Heart right ventricle (tissue), 16 donors: ENCODE results near the gene RETREG2. TPM values are rescaled to one million over a fixed set of nuclear protein-coding genes. Genes with fewer than 3 reads are reported as not detected.
A peak's percentile ranks its signal among the peaks of the same experiment; 100 is the strongest.

ENCODE experiments used
- ATAC-seq, 8 donors: fragments of 200-7000 bp; cut with Tn5 transposase; one replicate each; pipeline ENCODE4 v1.9.1; 2020; ENCODE audit warnings: mild to moderate bottlenecking in 8 of 8, moderate library complexity in 8 of 8, moderate number of reproducible peaks in 1 of 8
- DNase-seq, 2 donors: peaks; one replicate each; pipeline ENCODE4 v3.0.0-alpha.2; 2020
- H3K27ac ChIP-seq, 10 donors: fragments of 200-600 bp; sonication (generic) in 2 of 10; one replicate each; pipeline versions ENCODE4 v1.5.0 to v1.8.0; 2020 to 2022; ENCODE audit warnings: mild to moderate bottlenecking in 3 of 10
- H3K27me3 ChIP-seq, 7 donors: fragments of 200-600 bp; one replicate each; pipeline ENCODE4 v1.8.0; 2021 to 2022; ENCODE audit warnings: mild to moderate bottlenecking in 2 of 7
- H3K36me3 ChIP-seq, 9 donors: fragments of 200-600 bp; sonication (generic) in 1 of 9; one replicate each; pipeline versions ENCODE4 v1.5.0 to v1.8.0; 2020 to 2022; ENCODE audit warnings: mild to moderate bottlenecking in 2 of 9
- H3K4me1 ChIP-seq, 9 donors: fragments of 200-600 bp; sonication (generic) in 1 of 9; one replicate each; pipeline versions ENCODE4 v1.5.0 to v1.8.0; 2020 to 2022; ENCODE audit warnings: mild to moderate bottlenecking in 4 of 9
- H3K4me3 ChIP-seq, 10 donors: fragments of 200-600 bp; sonication (generic) in 2 of 10; one replicate each; pipeline versions ENCODE4 v1.5.0 to v1.8.0; 2020 to 2022; ENCODE audit warnings: mild to moderate bottlenecking in 7 of 10, moderate library complexity in 2 of 10
- H3K9me3 ChIP-seq, 11 donors: fragments of 200-600 bp in 10 of 11; sonication (generic) in 2 of 11; one replicate each; pipeline versions ENCODE4 v1.5.0 to v1.8.0; 2013 to 2022; ENCODE audit warnings: mild to moderate bottlenecking in 2 of 11, control low read depth in 1 of 11, moderate library complexity in 1 of 11
- CTCF ChIP-seq, 9 donors: fragments of 200-600 bp; sonication (generic) in 2 of 9; IDR thresholded peaks; one replicate each; pipeline versions ENCODE4 v1.5.0 to v1.8.0; 2021 to 2022; ENCODE audit warnings: antibody characterized with exemption in 9 of 9, mild to moderate bottlenecking in 5 of 9, moderate library complexity in 1 of 9
- WGBS, 2 donors: extraction: QIAGEN DNeasy Blood & Tissue Kit; methylation state at CpG; one replicate each; pipeline ENCODE4 v1.1.7; 2013; ENCODE audit warnings: inconsistent platforms in 1 of 2; 5-methylcytosine and 5-hydroxymethylcytosine counted together
- intact Hi-C, 10 donors: fragments of 100-400 bp; cut with DNase I; formaldehyde crosslinking; loops; one replicate each; pipeline versions ENCODE4 v1.11.1 to v1.14.2; 2022
- polyA plus RNA-seq, 2 donors: library from polyadenylated mRNA; stranded (reverse); fragments of 200-250 nt; gene quantifications; one replicate each; pipeline ENCODE4 v1.2.3, GENCODE V29; 2013
- total RNA-seq, 10 donors: library from RNA; stranded (reverse); fragmentation: NEBNext Ultra II Directional in 3 of 10; extraction: Animal tissue kit (Norgen Biotek cat#: 25700) in 3 of 10; gene quantifications; one replicate each; pipeline versions ENCODE4 v1.2.1 to v1.2.4, GENCODE V29; 2021 to 2023
- donor health status: Arrhythmogenic right ventricular cardiomyopathy.
- donor health status: ischemic (EF 13 %, LVEDD 7.1; RV severe dilation, severe dysfunction).
- donor health status: healthy with polysubstance abuse.
- donor health status: DM: no; HTN: yes; CAD: no.
- donor health status: DM: no; HTN: no; CAD: no.
- donor health status: ischemic (EF 25% LVEDD 6.9; RV normal size, moderate dysfunction).
- donor health status: ischemic (EF 25% LVEDD 5.7; RV mildly dilated, moderate dysfunction).
- donor health status: healthy.
- donor health status: DM: yes; HTN: yes; CAD: no.
- donor health status: Ischemic cardiomyopathy.
- donor health status: ischemic (EF 35%, LVEDD 5.7; RV mildly dilated, moderate dysfunction).
- donor health status: nonischemic (EF 11% LVEDD 7.7; RV severe dilation, severe dysfunction).
- donor health status: DM: yes; HTN: yes; CAD: no.
- donor health status: PGD.
- donor health status: ischemic (EF 29% LVEDD 5.4; RV normal size, mild dysfunction).
- donor health status: nonischemic (EF 23%, LVEDD 6.1; RV moderate dilation, normal function).

The RETREG2 gene
- total and polyA plus RNA-seq, 12 donors = 11.3 to 47.3 (median 30.6) TPM

- intact Hi-C loops = loop anchor here in 6 of 10 donors (1.0 to 10.0 kb wide), 9 partner anchors 18 to 209 kb away; partner anchors contain the start of genes DNPEP (in 4 of the 6), ABCB6 (in 2 of the 6), ZFAND2B (in 2 of the 6) and ANKZF1 (in 1 of the 6)
- Histone ChIP-seq H3K4me3 (peak overlapping the region; percentile 42 to 97 (median 92)), H3K27ac (peak overlapping the region; percentile 89 to 100 (median 99)), H3K36me3 (peaks cover under 1 to 63% (median 56%) of the 10 kb centered on the region in 9 donors), H3K27me3 (no peaks in the 10 kb centered on the region), H3K4me1 (peaks cover 11 to 61% (median 37%) of the 10 kb centered on the region in 9 donors), H3K9me3 (no peaks in the 10 kb centered on the region)
- TF ChIP-seq CTCF (IDR thresholded peaks at IDR 0.05) = no peak
- ATAC-seq (peak in 6 of 8 donors; percentile 0 to 8 (median 2)), DNase-seq (peak; percentile 43 to 66)
- 3 to 4% methylated on average over 45 of the region's 45 CpGs for WGBS, 2 donors
Measured at GRCh38 chr2:219178377-219179175, 501 bp downstream of the RETREG2 start.

- TF ChIP-seq CTCF (IDR thresholded peaks at IDR 0.05) = no peak
- intact Hi-C loops = loop anchor here in 6 of 10 donors (1.0 to 10.0 kb wide), 8 partner anchors 19 to 207 kb away; partner anchors contain the start of genes DNPEP (in 4 of the 6), ABCB6 (in 2 of the 6), DNAJB2 (in 1 of the 6) and NHEJ1 (in 1 of the 6)
- ATAC-seq = no peak
- WGBS, 2 donors = 97 to 98% methylated on average over 9 of the region's 9 CpGs
- Histone ChIP-seq H3K4me3 (peak overlapping the region in 2 of 10 donors; percentile 90 to 95), H3K9me3 (no peaks in the 10 kb centered on the region), H3K4me1 (peaks cover 11 to 54% (median 35%) of the 10 kb centered on the region in 9 donors), H3K36me3 (peaks cover 0 to 63% (median 49%) of the 10 kb centered on the region in 9 donors), H3K27me3 (no peaks in the 10 kb centered on the region), H3K27ac (no peak overlapping the region)
- DNase-seq = no peak
Measured at GRCh38 chr2:219179601-219180465, 1.8 kb downstream of the RETREG2 start.

GRCh38 chr2:219180961-219181360 lies 2.9 kb downstream of the RETREG2 start:
- WGBS, 2 donors = 88 to 91% methylated on average over 5 of the region's 5 CpGs
- Histone ChIP-seq H3K4me1 (peaks cover 6 to 43% (median 24%) of the 10 kb centered on the region in 9 donors), H3K27ac (no peak overlapping the region), H3K9me3 (no peaks in the 10 kb centered on the region), H3K4me3 (no peak overlapping the region), H3K27me3 (no peaks in the 10 kb centered on the region), H3K36me3 (peaks cover 0 to 68% (median 46%) of the 10 kb centered on the region in 9 donors)
- no peak for ATAC-seq
- no peak for TF ChIP-seq CTCF (IDR thresholded peaks at IDR 0.05)
- DNase-seq = no peak
- intact Hi-C loops = no loop called here

GRCh38 chr2:219181531-219181930 lies 3.5 kb downstream of the RETREG2 start:
- peaks cover 6 to 39% (median 19%) of the 10 kb centered on the region in 9 donors for H3K4me1 ChIP-seq
- intact Hi-C loops = no loop called here
- no peak for TF ChIP-seq CTCF (IDR thresholded peaks at IDR 0.05)
- DNase-seq (no peak), ATAC-seq (no peak)
- WGBS, 2 donors = 94 to 95% methylated on average over 6 of the region's 6 CpGs
- H3K4me3 ChIP-seq = no peak overlapping the region
- no peak overlapping the region for H3K27ac ChIP-seq
- no peaks in the 10 kb centered on the region for H3K9me3 ChIP-seq
- no peaks in the 10 kb centered on the region for H3K27me3 ChIP-seq
- peaks cover 0 to 68% (median 46%) of the 10 kb centered on the region in 9 donors for H3K36me3 ChIP-seq
